Measurements from ENCODE around the gene POLR1B. TPM values are rescaled to one million over a fixed set of nuclear protein-coding genes. Genes with fewer than 3 reads are reported as not detected.

The POLR1B gene
- total and polyA plus RNA-seq, 10 of the 15 experiments (the other 5 are each of a cell fraction or from before 2014, with no cell fraction given): 13.4 to 55.8 (median 35.9) TPM

GRCh38 chr2:112626604-112627059 is 84.4 kb downstream of the POLR1B start (continued):
- no peak for TF ChIP-seq ZNF592 (IDR thresholded peaks at IDR 0.05)
- TF ChIP-seq RAD21 (IDR thresholded peaks at IDR 0.05; ENCODE audit: insufficient read depth, low read depth, low read length): peak; percentile 94
- TF ChIP-seq PRDM15 (CRISPR knock-in tag; IDR thresholded peaks at IDR 0.05): no peak
- no peak for TF ChIP-seq HDAC2 (IDR thresholded peaks at IDR 0.05)
- TF ChIP-seq SIX5 (IDR thresholded peaks at IDR 0.05; ENCODE audit: low read depth, low read length, severe bottlenecking): no peak
- TF ChIP-seq NFIC (IDR thresholded peaks at IDR 0.05; ENCODE audit: low read depth, low read length): no peak
- TF ChIP-seq ZSCAN29 (IDR thresholded peaks at IDR 0.05): 0 out of 2 replicates have a peak, but pooled peaks have one; percentile 62
- TF ChIP-seq MEF2A (IDR thresholded peaks at IDR 0.05; ENCODE audit: insufficient read depth, low read depth, low read length): no peak
- TF ChIP-seq MYC (IDR thresholded peaks at IDR 0.05; ENCODE audit: insufficient read depth, insufficient read length, insufficient replicate concordance, low read length, severe bottlenecking): no peak
- no peak for TF ChIP-seq ZNF687 (IDR thresholded peaks at IDR 0.05)
- no peak for TF ChIP-seq SRF (IDR thresholded peaks at IDR 0.05; ENCODE audit: low read depth in 2 of 2, low read length in 2 of 2)
- TF ChIP-seq MYB (IDR thresholded peaks at IDR 0.05; ENCODE audit: borderline replicate concordance, low read depth, low read length): no peak
- TF ChIP-seq CHD4 (IDR thresholded peaks at IDR 0.05): no peak
- TF ChIP-seq, protein P1, sequence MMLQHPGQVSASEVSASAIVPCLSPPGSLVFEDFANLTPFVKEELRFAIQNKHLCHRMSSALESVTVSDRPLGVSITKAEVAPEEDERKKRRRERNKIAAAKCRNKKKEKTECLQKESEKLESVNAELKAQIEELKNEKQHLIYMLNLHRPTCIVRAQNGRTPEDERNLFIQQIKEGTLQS (IDR thresholded peaks at IDR 0.05; ENCODE audit: borderline replicate concordance, extremely low read depth, low read depth, low read length): no peak
- TF ChIP-seq, protein P2, sequence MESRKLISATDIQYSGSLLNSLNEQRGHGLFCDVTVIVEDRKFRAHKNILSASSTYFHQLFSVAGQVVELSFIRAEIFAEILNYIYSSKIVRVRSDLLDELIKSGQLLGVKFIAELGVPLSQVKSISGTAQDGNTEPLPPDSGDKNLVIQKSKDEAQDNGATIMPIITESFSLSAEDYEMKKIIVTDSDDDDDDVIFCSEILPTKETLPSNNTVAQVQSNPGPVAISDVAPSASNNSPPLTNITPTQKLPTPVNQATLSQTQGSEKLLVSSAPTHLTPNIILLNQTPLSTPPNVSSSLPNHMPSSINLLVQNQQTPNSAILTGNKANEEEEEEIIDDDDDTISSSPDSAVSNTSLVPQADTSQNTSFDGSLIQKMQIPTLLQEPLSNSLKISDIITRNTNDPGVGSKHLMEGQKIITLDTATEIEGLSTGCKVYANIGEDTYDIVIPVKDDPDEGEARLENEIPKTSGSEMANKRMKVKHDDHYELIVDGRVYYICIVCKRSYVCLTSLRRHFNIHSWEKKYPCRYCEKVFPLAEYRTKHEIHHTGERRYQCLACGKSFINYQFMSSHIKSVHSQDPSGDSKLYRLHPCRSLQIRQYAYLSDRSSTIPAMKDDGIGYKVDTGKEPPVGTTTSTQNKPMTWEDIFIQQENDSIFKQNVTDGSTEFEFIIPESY (IDR thresholded peaks at IDR 0.05): no peak

Measured in GM12878 (cell line).